HL-60/S4 treated with phorbol 12-myristate 13-acetate at 8.2 ng/mL for 4 days and 3 days (cell line): ENCODE measurements around the gene EXOC3L4.
"Not testable (repeated sequence)": the region's sequence is repeated elsewhere in the genome, so short reads cannot be mapped to it uniquely, and the experiment has no call there.

Experiments used
- in situ Hi-C: fragments of 300-500 bp; cut with MboI; formaldehyde crosslinking; loops from 2 replicates; pipeline ENCODE4 v1.15.0; 2022; ENCODE audit warnings: low sequenced_read_pairs

EXOC3L4 gene

GRCh38 chr14:103103461-103104388, 9.2 kb downstream of the EXOC3L4 start:
- in situ Hi-C loops, result no loop called here

GRCh38 chr14:103104389-103104653, 9.8 kb downstream of the EXOC3L4 start:
- in situ Hi-C loops, result no loop called here

- in situ Hi-C loops, result no loop called here
Observed at GRCh38 chr14:103104654-103105452, 10.3 kb downstream of the EXOC3L4 start.

GRCh38 chr14:103105580-103106150, 11.1 kb downstream of the EXOC3L4 start:
- in situ Hi-C loops, result no loop called here

DNA sequence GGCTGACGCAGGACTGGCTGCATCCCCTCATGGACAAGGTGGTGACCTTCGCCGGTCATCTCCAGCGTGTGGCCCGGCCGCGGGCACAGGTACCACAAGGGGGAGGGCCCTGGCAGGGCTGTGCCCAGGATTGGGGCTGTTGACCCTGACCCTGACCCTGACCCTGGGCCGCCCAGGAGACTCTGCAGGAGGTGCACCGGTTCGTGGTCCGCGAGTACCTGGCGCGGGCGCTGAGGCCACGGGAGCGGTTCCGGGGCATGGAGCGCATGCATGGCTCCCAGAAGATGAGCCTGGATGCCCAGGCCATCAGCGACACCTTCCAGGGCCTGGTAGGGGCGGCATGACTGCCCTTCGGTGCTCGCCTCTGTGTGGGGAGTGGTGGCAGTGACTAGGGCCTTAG, 12.9 kb downstream of the EXOC3L4 start:
- in situ Hi-C loops, result no loop called here

DNA sequence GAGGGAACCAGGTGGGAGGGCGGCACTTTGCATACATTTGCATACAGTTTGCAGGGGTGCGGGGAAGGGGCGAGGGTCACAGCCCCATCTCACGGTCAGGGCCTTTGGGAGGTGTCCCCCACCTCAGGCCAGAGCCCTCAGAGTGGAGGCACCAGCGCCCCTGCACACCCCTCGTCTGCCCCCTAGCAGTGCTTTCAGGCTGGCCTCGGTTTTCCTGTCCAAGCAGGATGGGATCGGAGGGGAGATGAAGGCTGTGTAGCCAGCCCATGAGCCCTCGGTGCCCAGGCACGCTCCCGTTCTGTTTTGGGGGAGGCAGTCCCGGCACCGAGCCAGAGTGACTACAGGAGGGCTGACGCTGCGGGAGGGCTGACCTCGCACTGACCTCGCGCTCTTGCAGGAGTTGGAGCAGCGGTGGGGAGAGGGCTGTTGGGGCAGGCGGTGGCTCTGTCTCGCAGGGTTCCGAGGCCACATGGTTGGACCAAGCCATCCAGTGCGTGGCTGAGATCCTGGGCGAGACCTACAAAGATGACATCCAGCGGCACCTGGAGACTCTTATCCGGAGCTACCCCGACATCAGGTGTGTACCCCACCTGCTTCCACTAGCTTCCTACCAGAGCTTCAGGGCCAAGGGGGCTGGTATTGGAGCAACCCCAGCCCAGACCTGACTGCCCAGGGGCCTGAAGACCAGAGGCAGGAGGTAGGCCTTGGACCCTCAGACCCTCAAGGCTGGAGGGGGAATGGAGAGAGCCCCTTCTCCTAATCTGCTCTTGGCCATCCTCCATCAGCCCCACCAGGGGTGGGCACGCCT, 13.6 kb downstream of the EXOC3L4 start:
- in situ Hi-C loops, result no loop called here

GRCh38 chr14:103108749-103109207, 14.3 kb downstream of the EXOC3L4 start:
- in situ Hi-C loops, result no loop called here

- in situ Hi-C loops, result no loop called here
Observed at GRCh38 chr14:103109535-103110441, 15.3 kb downstream of the EXOC3L4 start.

DNA sequence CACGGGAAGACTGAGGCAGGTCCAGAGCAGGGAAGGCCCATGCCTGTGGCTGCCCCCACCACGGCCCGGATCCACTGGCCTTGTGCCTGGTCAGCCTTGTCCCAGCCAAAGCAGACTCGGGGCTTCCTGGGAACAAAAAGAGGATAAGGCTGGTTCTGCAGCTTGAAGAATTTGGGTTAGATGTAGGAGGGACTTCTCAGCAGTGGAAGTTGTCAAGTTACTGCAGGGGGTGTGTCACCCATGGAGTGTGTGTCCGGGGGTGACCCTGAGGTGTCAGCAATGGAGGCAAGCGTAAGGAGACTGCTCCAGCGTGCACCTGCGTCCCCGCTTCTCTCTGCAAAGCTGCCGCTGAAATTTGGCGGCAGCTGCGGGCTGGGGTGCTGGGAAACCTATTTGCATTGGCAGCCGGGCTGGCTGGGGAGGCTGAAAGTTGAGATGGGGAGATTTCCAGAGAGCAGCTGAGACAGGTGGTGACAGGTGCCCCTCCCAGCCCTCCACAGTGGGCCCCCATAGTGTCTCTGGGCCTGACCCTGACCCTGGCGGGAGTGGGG, 16.2 kb downstream of the EXOC3L4 start:
- in situ Hi-C loops, result no loop called here

- in situ Hi-C loops, result no loop called here
Observed at GRCh38 chr14:103111232-103111868, 16.8 kb downstream of the EXOC3L4 start.

DNA sequence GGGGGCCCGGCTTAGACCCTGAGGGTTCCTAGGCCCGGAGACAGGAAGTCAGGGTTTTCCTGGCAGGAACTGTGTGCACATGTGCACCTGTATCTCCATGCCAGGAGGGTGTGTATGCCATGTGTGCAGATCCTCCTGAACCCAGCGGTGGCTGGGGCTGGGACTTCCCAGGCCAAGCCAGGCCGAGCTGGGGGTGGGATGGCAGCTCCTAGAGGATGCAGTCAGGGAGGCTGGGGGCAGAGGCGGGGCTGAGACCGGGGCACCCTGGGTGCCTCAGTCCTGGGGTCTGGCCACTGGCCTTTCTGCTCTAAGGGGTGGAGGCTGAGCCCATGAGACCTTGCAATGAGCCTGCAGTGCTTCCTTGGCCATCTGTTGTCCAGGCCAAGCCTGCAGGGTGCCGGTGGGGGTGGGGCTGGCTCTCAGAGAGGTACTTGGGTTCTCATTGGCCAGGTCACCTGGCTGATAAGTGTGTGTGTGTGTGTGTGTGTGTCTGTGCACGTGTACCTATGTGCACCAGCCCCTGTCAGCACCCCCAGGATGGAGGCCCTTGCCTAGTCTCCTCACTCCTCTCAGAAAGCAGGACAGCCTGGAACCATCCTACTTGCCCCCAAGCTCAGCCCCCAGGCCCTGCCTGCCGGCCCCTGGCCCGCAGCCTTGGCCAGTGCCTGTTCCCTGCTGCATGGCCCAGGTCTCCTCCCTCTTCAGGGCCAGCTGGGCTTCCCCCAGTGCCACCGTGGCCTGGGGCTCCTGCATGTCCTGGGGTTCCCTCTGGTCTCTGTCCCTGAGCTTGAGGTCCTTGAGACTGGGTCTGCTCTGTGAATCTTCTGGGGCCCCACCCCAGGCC, 18.1 kb downstream of the EXOC3L4 start:
- in situ Hi-C loops, result no loop called here

DNA sequence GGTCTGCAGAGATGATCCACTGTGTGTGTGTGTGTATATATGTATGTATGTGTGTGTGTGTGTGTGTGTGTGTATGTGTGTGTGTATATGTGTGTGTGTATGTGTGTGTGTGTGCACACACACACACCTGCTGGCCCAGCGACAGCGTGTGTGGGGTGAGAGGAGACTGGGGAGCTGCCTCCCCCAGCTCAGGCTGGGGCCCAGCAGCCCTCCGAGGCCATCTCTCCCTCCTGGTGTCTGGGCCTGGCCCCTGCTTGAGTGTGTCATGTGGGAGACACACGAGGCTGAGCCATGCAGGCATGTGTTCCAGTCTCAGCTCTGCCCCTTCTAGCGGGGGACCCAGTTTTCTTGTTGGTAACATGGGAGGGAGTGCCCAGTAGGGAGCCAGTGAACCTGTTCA, 18.8 kb downstream of the EXOC3L4 start:
- in situ Hi-C loops, result no loop called here

DNA sequence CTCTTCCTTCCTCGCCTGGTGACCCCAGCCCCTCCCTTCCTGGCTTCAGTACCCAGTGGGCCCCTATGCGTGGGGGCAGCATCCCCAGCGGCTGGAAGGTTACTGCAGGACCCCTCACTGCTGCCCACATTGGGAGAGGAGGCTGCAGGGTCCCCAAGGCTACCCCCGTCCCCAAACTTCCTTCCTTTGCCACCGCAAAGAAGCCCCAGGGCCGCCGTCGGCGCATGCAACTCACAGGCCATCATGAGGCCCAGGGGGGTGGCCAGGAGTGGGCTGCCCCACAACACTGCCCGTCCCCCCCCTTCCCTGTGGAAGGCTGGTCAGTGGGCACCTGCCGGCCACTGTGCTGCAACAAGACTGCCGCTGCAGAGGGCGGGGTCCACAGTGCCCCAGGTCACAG, 19.2 kb downstream of the EXOC3L4 start:
- in situ Hi-C loops, result no loop called here

- in situ Hi-C loops, result not testable (repeated sequence)
Observed at GRCh38 chr14:103115086-103115679, 20.7 kb downstream of the EXOC3L4 start.

GRCh38 chr14:103115845-103116572, 21.5 kb downstream of the EXOC3L4 start:
- in situ Hi-C loops, result no loop called here

- in situ Hi-C loops, result no loop called here
Observed at GRCh38 chr14:103116636-103117035, 22.1 kb downstream of the EXOC3L4 start.

DNA sequence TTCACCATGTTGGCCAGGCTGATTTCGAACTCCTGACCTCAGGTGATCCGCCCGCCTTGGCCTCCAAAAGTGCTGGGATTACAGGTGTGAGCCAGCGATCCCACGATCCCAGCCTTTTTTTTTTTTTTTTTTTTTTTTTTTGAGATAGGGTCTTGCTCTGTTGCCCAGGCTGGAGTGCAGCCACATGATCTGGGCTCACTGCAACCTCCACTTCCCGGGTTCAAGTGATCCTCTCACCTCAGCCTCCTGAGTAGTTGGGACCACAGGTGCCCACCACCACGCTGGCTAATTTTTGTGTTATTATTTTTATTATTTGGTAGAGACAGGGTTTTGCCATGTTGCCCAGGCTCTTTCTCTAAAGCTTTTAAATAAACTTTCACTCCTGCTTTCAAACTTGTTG, 23.0 kb downstream of the EXOC3L4 start:
- in situ Hi-C loops, result not testable (repeated sequence)
